GM19099 (cell line): Measurements from ENCODE around the gene AREL1.

Experiments
- POLR2A ChIP-seq: IDR thresholded peaks from 3 replicates; pipeline ENCODE4 v1.6.1; 2011; ENCODE audit warnings: low read depth; ENCODE audit not compliant: insufficient read length; ENCODE audit errors: extremely low read depth

Gene AREL1

GRCh38 chr14:74655599-74656395, 57.1 kb downstream of the AREL1 start:
- TF ChIP-seq POLR2A: no peak

- TF ChIP-seq POLR2A: no peak
Observed at GRCh38 chr14:74654931-74655330, 57.9 kb downstream of the AREL1 start.

DNA sequence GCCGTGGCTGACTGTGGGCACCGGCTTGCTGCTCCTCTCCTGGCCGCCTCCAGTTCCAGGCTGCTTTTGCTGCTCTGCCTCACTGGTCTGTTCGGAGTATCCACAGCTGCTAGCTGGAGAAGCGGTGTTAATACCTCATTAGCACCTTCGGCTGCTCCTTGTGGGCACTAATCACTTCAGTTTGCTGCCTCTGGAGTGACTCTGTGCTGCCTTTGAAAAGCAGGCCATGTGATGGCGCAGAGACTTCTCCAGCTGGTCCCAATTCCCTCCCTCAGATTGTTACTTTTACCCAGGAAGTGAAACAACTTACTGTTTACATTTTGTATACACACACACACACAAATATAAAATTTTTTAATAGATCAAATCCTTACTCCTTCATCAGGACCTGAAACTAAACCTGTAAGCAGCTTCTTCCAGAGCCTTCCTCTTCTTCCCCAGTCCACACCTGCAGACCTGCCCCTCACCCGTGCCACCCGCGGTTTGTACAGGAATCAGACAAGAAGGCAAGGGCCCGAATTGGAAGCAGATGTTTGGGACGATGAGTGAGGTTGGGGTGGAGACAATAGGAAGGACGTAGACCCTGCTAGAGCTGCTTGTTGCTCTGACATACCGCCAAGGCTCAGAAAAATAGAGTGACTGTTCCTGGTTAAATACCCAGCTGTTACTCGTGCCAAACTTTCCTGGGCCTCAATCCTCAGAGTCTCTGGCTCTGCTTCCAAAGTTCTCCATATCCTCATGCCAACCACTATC, 59.3 kb downstream of the AREL1 start:
- no peak for TF ChIP-seq POLR2A

DNA sequence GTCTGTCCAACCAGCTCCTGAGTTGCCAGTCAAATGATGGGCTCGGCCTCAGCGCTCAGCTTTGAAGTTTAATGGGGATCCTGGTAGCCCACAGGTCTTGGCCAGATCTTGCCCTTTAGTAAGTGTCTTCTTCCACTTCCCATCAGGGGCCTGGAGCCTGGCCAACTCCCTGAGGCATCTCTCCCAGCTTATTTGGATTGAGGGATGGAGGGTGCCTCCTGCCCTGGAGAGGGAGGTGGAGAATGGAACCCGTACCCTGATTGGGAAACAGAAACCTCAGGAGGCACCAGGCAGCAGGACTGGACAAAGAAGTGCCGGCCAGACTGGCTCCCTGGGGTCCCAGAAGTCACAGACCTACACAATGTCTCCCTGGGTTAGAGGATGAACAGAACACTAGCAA, 60.3 kb downstream of the AREL1 start:
- no peak for TF ChIP-seq POLR2A

DNA sequence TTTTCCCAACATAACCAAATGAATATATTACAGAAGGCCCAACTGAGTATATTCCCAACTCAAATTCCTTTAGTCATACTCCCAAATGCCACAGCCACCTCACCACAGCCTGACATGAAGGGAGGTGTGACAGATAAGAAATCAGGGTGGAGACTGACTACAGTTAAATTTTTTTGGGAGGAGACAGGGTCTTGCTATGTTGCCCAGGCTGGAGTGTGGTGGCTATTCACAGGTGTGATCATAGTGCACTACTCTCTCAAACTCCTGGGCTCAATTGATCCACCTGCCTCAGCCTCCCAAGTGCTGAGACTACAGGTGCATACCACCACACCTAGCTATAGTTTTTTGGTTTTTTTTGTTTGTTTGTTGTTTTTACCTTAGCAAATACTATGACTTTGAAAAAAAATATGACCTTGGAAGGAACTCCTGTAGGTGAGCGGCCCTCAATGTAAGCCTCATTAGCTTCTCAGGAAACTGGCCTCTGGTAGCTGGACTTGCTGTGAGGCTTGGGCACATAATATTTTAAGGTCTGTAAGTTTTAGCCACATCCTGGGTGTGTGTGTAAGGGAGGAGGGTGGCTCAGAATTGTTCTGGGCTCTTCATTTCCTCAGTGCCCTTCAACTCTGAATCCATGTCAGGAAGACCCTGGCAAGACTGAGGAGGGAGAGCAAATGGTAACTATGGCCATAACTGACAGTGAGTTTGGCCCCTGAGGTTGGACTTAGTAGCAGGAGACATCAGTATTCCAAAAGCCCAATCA, 61.8 kb downstream of the AREL1 start:
- no peak for TF ChIP-seq POLR2A

GRCh38 chr14:74649673-74650072, 63.2 kb downstream of the AREL1 start:
- no peak for TF ChIP-seq POLR2A

GRCh38 chr14:74649167-74649566, 63.7 kb downstream of the AREL1 start:
- TF ChIP-seq POLR2A: no peak

DNA sequence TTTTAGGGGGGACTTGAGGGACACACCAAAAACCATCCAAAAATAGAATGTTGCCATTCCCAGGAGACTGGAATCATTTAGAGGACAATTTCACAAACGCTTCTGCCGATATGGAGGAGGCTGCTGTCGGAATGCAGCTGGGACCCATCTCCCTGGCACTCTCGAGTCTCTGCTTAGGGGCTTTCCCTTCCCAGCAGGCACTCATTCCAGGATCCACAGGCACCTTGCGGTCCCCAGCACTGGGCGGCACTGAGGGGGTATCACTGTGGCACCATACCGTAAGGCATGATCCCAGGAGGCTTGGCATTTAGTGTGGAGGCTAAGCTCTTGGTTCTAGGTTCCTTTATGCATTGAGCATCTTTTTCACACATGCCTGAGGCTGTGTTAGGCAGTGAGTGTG, 64.3 kb downstream of the AREL1 start:
- TF ChIP-seq POLR2A: no peak

- TF ChIP-seq POLR2A: no peak
Observed at GRCh38 chr14:74647678-74648461, 65.0 kb downstream of the AREL1 start.

GRCh38 chr14:74647061-74647677, 65.7 kb downstream of the AREL1 start:
- no peak for TF ChIP-seq POLR2A

DNA sequence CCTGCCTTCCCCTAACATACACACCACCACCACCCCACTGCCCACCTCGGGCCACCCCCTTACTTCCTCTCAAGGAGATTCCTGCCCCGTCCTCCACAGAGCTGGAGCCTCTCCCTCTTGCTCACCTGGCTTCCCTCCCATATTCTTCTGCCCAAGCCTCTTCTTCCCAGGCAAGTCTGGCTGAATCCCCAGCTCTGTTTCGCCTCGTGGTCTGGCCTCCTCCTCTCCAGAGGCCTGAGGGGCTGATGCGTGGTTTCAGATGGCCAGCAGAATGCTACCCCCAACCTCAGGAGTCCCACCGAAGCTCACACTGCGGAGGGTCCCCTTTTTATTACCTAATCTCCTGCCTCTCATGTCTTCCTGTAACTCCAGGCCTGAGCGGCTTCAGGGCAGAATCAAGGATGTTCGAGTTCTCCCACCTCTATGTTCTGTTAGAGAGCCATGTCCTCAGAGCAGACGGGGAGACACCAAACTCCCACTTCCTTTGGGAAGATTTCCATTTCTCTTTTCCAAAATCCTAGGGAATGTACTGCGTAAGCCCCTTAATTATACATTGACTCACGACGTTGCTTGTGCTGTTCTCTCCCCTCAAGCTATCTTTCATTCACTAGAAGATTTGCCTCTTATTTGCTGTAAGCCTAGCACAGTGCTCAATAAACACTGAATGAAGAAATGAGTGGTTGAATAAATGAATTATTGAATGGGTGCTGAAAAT, 67.0 kb downstream of the AREL1 start:
- TF ChIP-seq POLR2A: no peak

GRCh38 chr14:74645244-74645643, 67.6 kb downstream of the AREL1 start:
- no peak for TF ChIP-seq POLR2A

- no peak for TF ChIP-seq POLR2A
Observed at GRCh38 chr14:74641601-74642391, 71.1 kb downstream of the AREL1 start.
